HG03108 (cell line): ENCODE results near the gene CABP4.

Experiments used
- ATAC-seq: cut with Tn5 transposase; IDR thresholded peaks from one replicate; pipeline ENCODE4 v1.9.1; 2021; ENCODE audit warnings: moderate library complexity; ENCODE audit not compliant: unreplicated experiment

CABP4 gene

DNA sequence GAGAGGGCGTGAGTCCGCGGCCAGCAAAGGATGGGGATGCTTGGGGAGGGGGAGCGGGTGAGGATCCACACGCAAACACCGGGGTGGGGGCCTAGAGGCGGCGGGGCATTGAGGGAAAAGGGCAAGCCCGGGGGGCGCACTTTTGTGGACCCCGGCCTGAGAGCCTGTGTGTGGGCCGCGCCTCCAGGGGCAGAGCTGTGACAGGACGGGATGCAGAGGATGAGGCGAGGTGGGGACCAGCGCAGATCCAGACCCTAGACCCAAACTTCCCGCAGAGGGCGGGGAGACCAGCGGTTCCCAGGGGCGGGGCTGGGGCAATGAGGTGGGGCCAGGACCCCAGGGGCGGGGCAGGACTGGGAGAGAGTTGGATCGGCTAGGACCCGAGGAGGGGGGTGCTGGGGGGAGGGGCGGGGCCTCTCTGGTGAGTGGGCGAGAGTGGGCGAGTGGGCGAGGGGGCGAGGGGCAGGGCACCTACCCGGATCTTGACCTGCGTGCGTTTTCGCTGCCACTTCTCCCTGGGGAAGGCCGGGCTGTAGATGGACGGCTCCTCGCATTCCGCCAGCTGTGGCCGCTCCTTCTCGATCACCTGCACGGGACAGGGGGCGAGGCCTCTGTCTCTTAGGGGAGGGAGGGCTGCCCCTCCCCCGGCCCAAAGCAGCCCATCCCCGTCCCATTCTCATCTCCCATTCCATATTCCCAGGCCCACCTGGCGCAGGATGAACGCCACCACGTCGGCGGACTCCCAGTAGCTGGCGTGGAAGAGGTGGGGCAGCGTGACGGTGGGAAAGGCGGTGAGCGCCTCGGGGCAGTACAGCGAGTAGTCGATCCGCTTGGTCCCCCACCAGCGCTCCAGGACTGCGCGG lies 39.4 kb downstream of the CABP4 start:
- ATAC-seq = no peak

DNA sequence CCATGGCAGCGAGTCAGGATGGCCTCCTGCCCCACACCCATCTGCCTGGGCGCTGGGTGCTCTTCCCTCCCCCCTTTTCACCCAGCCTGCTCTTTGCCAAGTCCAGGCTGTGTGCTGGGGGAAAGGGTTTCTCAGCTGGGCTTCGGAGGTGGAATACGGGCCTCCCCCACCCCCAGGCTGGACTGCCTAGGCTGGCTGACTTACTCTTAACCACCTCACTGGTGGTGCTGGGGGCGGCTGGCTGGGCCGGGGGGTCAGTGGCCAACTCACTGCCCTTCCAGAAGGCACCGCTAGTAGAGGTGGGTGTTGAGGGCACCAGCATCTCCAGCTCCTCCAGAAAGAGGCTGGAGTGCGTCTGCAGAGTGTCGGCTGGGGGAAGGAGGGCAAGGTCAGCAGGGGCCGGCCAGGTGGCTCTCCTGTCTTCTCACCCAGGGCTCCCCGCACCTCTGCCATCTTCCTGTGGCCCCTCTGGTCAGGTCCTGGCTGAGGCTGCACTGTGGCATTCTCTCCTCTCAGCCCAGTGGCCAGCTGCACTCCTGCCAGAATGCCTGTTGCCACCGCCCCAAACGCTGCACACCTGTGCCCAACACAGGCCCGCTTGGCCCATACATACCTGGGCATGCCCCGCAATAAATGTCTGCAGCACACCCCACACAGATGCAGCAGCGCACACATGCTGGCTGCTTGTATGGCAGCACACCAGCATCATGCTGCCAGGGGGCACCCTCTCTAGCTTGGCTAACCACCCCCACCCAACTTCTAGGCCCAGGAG lies 40.3 kb downstream of the CABP4 start:
- ATAC-seq = no peak

GRCh38 chr11:67496113-67496512 lies 41.0 kb downstream of the CABP4 start:
- no peak for ATAC-seq

GRCh38 chr11:67497656-67498291 lies 42.6 kb downstream of the CABP4 start:
- no peak for ATAC-seq

GRCh38 chr11:67498544-67498972 lies 43.4 kb downstream of the CABP4 start:
- no peak for ATAC-seq

- no peak for ATAC-seq
Measured at GRCh38 chr11:67499808-67500483, 44.8 kb downstream of the CABP4 start.

DNA sequence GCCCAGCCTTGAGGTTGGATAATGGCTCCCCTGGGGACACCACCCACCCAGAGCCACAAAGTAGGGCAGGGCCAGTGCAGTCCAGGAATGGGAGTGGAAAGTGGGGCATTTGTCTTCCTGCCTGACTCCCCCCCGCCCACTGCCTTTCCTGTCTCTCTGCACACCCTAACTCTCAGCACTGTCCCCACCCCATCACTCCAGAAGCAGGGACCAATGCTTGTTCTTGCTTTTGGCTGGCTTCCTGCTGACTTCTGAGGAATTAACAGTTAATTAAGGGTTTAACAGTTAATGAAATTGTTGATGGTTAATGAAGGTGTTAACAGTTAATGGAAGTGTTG lies 45.3 kb downstream of the CABP4 start:
- ATAC-seq = no peak

GRCh38 chr11:67500831-67501715 lies 45.9 kb downstream of the CABP4 start:
- no peak for ATAC-seq

DNA sequence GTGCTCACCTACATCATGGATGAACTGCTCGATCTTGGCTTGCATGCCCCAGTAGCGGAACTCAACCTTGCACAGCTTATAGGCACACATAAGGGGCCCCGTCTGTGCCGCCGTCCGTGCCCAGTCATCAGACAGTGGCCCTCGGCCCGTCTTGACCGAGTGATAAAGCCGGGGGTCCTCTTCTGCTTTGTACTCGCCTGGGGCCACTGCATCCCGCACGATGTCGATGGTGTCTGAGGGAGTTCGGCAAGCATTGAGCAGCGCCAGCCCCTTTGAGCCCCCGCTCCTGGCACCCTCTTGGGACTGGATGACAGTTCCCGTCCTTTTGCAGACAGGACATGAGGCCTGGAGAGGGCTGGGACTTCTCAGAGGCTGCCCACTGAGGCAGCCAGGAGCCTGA lies 46.7 kb downstream of the CABP4 start:
- no peak for ATAC-seq

DNA sequence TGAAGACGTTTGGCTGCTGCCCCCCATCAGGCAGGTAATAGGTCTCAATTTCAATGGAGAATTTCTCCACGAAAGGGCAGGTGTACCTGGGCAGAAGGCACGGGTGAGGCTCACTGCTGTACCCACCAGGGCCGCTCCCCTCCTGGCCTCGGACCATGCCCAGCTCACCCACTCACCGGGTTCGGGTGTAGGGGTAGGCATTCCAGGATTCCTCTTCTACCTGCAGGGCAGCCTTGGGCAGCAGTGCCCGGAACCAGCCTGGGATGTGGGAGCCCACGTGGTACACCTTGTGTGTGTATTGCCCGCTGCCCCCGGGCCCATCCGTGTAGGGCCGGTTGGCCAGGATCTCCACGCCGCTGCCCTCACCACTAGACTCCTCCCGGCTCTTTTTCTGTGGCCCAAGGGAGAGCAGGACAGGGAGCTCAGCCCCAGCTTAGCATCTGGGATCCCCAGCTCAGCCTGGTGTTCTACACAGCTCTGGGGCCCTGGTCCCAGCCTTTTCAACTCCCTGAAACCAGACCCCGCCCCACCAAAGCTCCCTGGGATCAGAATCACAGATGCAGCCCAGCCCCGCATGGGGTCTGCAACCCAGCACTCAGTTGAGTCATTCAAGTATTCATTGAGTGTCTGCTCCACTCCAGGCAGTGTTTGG lies 47.3 kb downstream of the CABP4 start:
- no peak for ATAC-seq

- ATAC-seq = no peak
Measured at GRCh38 chr11:67503119-67504004, 48.2 kb downstream of the CABP4 start.

GRCh38 chr11:67504005-67504949 lies 49.1 kb downstream of the CABP4 start:
- ATAC-seq = no peak

GRCh38 chr11:67504950-67505581 lies 49.9 kb downstream of the CABP4 start, which contains the start of gene PITPNM1:
TSS of gene PITPNM1 (minus strand) at chr11:67505363. CDS start at chr11:67504180, 1,183 bp downstream.
- ATAC-seq = peak; percentile 18

DNA sequence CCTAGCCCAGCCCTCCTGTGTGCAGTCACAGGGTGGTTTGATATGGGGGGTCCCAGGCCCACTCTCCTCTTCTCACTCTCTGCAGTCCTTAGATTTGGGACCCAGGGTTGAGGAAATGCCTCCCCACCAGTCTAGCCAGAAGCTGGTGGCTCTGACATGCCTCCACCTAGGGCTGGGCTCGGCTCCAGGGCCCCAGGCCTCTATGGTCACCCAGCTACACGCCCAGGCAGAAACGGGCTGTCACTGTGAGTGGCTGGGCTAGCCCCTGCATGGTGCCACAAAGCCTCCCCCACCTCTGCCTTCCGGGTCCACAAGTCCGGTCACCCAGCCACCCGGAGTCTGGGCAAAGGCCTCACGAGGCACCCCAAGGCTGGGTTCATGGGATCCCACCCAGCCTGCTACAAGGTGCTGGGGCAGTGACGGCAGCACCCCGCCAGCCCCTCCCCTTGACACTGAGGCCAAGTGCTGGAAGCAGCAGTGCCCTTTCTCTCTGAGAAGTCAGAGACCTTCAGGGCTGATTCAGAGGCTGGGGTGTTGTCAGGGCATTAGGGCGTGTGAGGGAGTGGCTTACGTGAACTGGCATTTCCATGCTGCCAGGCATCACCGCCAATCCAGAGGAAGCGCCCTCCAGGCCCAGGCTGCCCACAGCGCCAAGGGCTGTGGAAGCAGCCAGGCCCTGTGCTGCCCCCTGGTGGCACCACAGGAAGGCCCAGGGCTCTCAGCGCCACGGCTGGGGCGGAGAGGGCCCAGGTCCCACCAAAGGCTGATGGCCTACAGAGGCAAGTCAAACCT lies 50.6 kb downstream of the CABP4 start:
- peak; percentile 20 for ATAC-seq

GRCh38 chr11:67506426-67507051 lies 51.4 kb downstream of the CABP4 start:
- ATAC-seq = no peak
